Gastroesophageal sphincter (tissue), 4 donors: ENCODE measurements around the gene DOCK2. TPM values are rescaled to one million over a fixed set of nuclear protein-coding genes. Genes with fewer than 3 reads are reported as not detected.
A peak's percentile ranks its signal among the peaks of the same experiment; 100 is the strongest.

Experiments
- ATAC-seq: fragments of 150-250 bp; one replicate; pipeline ENCODE4 v1.9.1; 2016; ENCODE audit warnings: mild to moderate bottlenecking, moderate library complexity
- H3K27ac ChIP-seq, 4 donors: fragments of 200-600 bp; sonication (generic) in 3 of 4; 1 replicate in 3 of 4; 2 replicates in 1 of 4; pipeline ENCODE4 v1.5.1; 2016 to 2019
- H3K27me3 ChIP-seq: fragments of 200-600 bp; sonication (generic); one replicate; pipeline ENCODE4 v1.5.1; 2019
- H3K36me3 ChIP-seq, 2 donors: fragments of 200-600 bp; sonication (generic); one replicate each; pipeline ENCODE4 v1.5.1; 2019; ENCODE audit warnings: control low read depth in 1 of 2
- H3K4me1 ChIP-seq, 3 donors: fragments of 200-600 bp; sonication (generic); 1 replicate in 2 of 3; 2 replicates in 1 of 3; pipeline ENCODE4 v1.5.1; 2016 to 2019; ENCODE audit warnings: control low read depth in 2 of 3
- H3K4me3 ChIP-seq, 2 donors: fragments of 200-600 bp; sonication (generic); one replicate each; pipeline ENCODE4 v1.5.1; 2019; ENCODE audit warnings: mild to moderate bottlenecking in 1 of 2, moderate library complexity in 1 of 2
- H3K9me3 ChIP-seq, 3 donors: fragments of 200-600 bp; sonication (generic); one replicate each; pipeline ENCODE4 v1.5.1; 2017 to 2019; ENCODE audit warnings: control low read depth in 2 of 3
- EP300 ChIP-seq: sonication (generic); formaldehyde crosslinking; IDR thresholded peaks from one replicate; pipeline ENCODE4 v1.6.1; 2017; ENCODE audit warnings: antibody characterized with exemption, mild to moderate bottlenecking
- POLR2A ChIP-seq, 2 donors: fragments of 450-650 bp; IDR thresholded peaks; one replicate each; pipeline ENCODE4 v1.6.1; 2017; ENCODE audit warnings: antibody characterized with exemption in 2 of 2, mild to moderate bottlenecking in 2 of 2, moderate library complexity in 1 of 2
- POLR2AphosphoS5 ChIP-seq: sonication (generic); formaldehyde crosslinking; IDR thresholded peaks from one replicate; pipeline ENCODE4 v1.6.1; 2017; ENCODE audit warnings: antibody characterized with exemption
- WGBS, 2 donors: methylation state at CpG; one replicate each; pipeline ENCODE4 v1.1.5; 2018; ENCODE audit warnings: low coverage in 1 of 2; 5-methylcytosine and 5-hydroxymethylcytosine counted together
- total RNA-seq, 4 donors: library from RNA; depleted of rRNA; stranded (reverse); fragments of >200 nt; gene quantifications; one replicate each; pipeline ENCODE4 v1.1.0, GENCODE V29; 2016
- TF ChIP-seq, protein P1 (sequence below), 4 experiments: fragments of 200-600 bp in 2 of 4; fragments of 450-650 bp in 2 of 4; sonication (generic) in 1 of 4; IDR thresholded peaks; one replicate each; pipeline ENCODE4 v1.5.1; 2017 to 2019; ENCODE audit warnings: antibody characterized with exemption in 4 of 4, mild to moderate bottlenecking in 2 of 4, moderate library complexity in 2 of 4

The DOCK2 gene
- total RNA-seq, 4 donors from 2014 or later: 9.3 to 20.6 (median 11.8) TPM

DNA sequence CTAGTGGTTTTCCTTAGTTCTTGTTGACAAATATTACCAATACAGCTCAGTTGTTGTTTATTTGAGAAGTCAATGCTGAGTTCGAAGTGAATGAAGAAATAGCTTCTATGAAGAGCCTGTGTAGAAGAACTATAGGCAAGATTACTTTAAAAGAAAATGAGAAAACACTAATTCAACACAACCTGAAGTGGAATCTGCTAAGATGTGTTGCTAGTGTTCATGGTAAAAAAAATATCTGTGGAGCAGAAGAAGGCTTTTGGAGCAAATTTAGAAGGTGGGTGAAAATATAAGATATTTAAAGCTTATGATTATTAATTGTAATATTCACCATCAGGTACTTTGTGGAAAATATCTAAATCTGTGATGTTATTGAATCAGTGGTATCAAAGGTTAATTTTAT, 2.5 kb upstream of the DOCK2 start:
- H3K4me1 ChIP-seq: peaks cover 0 to 8% (median 0%) of the 10 kb centered on the region in 3 donors
- H3K36me3 ChIP-seq: no peaks in the 10 kb centered on the region
- ATAC-seq: no peak
- H3K9me3 ChIP-seq: peaks cover 0 to 21% (median 0%) of the 10 kb centered on the region in 3 donors
- peaks cover 28% of the 10 kb centered on the region for H3K27me3 ChIP-seq
- H3K4me3 ChIP-seq: no peak overlapping the region
- TF ChIP-seq POLR2A (IDR thresholded peaks at IDR 0.05): no peak
- no peak for TF ChIP-seq POLR2AphosphoS5
- TF ChIP-seq, protein P1, sequence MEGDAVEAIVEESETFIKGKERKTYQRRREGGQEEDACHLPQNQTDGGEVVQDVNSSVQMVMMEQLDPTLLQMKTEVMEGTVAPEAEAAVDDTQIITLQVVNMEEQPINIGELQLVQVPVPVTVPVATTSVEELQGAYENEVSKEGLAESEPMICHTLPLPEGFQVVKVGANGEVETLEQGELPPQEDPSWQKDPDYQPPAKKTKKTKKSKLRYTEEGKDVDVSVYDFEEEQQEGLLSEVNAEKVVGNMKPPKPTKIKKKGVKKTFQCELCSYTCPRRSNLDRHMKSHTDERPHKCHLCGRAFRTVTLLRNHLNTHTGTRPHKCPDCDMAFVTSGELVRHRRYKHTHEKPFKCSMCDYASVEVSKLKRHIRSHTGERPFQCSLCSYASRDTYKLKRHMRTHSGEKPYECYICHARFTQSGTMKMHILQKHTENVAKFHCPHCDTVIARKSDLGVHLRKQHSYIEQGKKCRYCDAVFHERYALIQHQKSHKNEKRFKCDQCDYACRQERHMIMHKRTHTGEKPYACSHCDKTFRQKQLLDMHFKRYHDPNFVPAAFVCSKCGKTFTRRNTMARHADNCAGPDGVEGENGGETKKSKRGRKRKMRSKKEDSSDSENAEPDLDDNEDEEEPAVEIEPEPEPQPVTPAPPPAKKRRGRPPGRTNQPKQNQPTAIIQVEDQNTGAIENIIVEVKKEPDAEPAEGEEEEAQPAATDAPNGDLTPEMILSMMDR (IDR thresholded peaks at IDR 0.05): no peak
- WGBS, 2 donors: 67% methylated on average over 1 of the region's 1 CpG; no CpG with 5 or more reads in 1 of the 2 donors
- no peak overlapping the region for H3K27ac ChIP-seq

DNA sequence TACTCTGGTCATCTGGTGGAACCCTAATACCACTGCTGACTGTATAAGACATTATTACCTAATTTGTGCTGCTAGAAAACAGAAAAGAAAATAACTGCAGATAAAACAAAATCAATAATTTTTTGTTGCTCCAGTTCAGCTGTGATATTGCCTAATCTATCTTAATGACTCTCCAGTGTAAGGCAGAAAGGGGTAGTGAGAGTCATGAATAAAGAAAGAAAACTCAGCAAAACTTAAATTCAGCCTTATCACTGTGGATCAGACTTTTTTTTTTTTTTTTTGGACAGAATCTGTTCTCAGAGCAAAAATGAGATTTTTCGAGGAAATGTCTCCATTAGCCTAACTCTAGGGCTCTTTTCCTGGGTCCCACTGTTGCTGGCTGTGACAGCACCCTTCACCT, 1.1 kb upstream of the DOCK2 start:
- Histone ChIP-seq H3K4me3 (no peak overlapping the region), H3K27me3 (peaks cover 28% of the 10 kb centered on the region), H3K4me1 (peaks cover 0 to 8% (median 0%) of the 10 kb centered on the region in 3 donors), H3K9me3 (peaks cover 0 to 28% (median 0%) of the 10 kb centered on the region in 3 donors), H3K36me3 (no peaks in the 10 kb centered on the region), H3K27ac (no peak overlapping the region)
- no peak for TF ChIP-seq EP300
- TF ChIP-seq POLR2AphosphoS5: no peak
- no peak for TF ChIP-seq POLR2A (IDR thresholded peaks at IDR 0.05)
- TF ChIP-seq, protein P1 (IDR thresholded peaks at IDR 0.05): no peak
- WGBS, 2 donors: 73% methylated on average over 1 of the region's 1 CpG
- ATAC-seq: no peak

DNA sequence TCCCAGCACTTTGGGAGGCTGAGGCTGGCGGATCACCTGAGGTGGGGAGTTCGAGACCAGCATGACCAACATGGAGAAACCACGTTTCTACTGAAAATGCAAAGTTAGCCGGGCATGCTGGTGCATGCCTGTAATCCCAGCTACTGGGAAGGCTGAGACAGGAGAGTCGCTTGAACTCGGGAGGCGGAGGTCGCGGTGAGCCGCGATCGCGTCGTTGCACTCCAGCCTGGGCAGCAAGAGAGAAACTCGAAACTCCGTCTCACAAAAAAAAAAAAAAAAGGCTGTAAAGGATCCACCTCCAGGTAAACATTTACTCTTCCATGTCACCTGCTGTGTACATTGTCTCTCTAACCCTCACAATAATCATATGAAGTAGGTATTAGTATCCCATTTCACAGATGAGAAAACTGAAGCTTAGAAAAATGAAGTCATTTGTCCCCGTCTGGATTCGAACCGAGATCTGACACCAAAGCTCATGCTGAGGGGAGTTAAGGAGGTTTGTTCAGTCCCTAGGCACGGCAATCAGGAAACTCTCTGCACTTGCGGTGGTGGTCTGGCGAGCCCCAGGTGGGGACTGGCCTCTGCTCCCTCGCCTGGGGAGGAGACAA, 494 bp upstream of the DOCK2 start:
- TF ChIP-seq, protein P1 (IDR thresholded peaks at IDR 0.05): no peak
- TF ChIP-seq POLR2A (IDR thresholded peaks at IDR 0.05): no peak
- TF ChIP-seq POLR2AphosphoS5: no peak
- no peak for TF ChIP-seq EP300
- no peaks in the 10 kb centered on the region for H3K36me3 ChIP-seq
- WGBS, 2 donors: 47 to 52% methylated on average over 11 to 18 of the region's 23 CpGs
- peaks cover 0 to 28% (median 0%) of the 10 kb centered on the region in 3 donors for H3K9me3 ChIP-seq
- H3K4me1 ChIP-seq: peaks cover 0 to 8% (median 0%) of the 10 kb centered on the region in 3 donors
- peak overlapping the region in 1 of 4 donors; percentile 70 for H3K27ac ChIP-seq
- no peak for ATAC-seq
- H3K27me3 ChIP-seq: peaks cover 28% of the 10 kb centered on the region
- H3K4me3 ChIP-seq: peak overlapping the region in 1 of 2 donors; percentile 48

DNA sequence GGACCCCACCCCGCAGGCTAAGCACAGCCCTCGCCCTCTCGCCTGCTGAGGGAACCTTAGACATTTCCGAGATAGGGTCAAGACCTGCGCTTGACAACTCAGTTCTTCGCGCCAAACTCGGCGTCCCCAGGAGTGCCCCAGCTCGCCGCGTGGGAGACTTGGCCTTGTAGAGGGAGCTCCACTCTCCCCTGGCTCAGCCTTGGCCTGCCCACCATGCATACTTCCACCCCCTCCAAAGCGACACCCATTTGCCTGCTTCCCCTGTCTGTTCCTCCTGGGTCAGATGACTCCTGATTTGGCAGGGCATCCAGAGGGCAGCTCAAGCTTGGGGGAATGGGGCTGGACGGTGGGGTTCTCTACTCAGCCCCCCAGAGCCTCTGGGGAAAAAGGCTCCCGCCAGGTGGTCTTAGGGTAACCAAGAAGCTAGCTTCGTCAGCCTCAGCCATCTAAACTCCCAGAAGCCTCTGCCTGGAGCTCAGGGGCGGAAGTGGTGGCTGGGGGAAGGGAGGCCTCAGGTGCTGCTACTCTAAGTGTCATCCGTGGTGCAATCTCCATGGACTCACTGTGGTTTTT, 560 bp downstream of the DOCK2 start:
- WGBS, 2 donors: 40% methylated on average over 1 of the region's 18 CpGs; no CpG with 5 or more reads in 1 of the 2 donors
- peak overlapping the region; percentile 26 to 48 for H3K4me3 ChIP-seq
- peak; percentile 10 for ATAC-seq

More for the DNA sequence above, 560 bp downstream of the DOCK2 start:
- no peak for TF ChIP-seq POLR2A (IDR thresholded peaks at IDR 0.05)
- no peak for TF ChIP-seq EP300
- TF ChIP-seq POLR2AphosphoS5: no peak
- TF ChIP-seq, protein P1 (IDR thresholded peaks at IDR 0.05): no peak
- H3K27me3 ChIP-seq: peaks cover 28% of the 10 kb centered on the region
- H3K9me3 ChIP-seq: peaks cover 0 to 28% (median 0%) of the 10 kb centered on the region in 3 donors
- peak overlapping the region in 2 of 4 donors; percentile 37 to 70 for H3K27ac ChIP-seq
- no peaks in the 10 kb centered on the region for H3K36me3 ChIP-seq
- H3K4me1 ChIP-seq: peaks cover 0 to 8% (median 0%) of the 10 kb centered on the region in 3 donors
